ENCODE data around the gene CEBPG.

CEBPG gene

GRCh38 chr19:33407140-33407551 is 33.6 kb downstream of the CEBPG start:
- DNase-seq, result no peak

- no peak for DNase-seq
Measured at GRCh38 chr19:33407716-33408115, 34.2 kb downstream of the CEBPG start.

DNA sequence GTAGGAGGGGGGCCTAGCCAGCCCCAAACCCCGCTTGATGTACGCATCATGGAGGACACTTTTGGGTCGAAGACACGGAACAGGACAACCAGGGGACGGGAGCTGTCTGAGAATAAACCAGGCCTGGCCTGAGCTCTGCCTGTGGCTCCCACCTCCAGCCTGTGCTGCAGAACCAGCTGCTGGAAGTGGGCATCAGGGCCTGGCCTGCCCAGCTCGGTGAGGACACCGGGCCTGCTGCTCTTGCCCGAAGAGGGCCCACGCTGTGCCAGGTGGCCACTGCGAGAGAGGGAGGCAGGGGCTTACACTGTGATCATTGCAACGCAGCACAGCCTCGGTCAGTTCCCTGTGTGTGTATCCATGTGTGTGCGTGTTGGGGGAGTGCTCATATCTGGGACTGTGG is 34.6 kb downstream of the CEBPG start:
- no peak for DNase-seq

GRCh38 chr19:33408538-33409434 is 35.3 kb downstream of the CEBPG start:
- no peak for DNase-seq

- no peak for DNase-seq
Measured at GRCh38 chr19:33409906-33410685, 36.6 kb downstream of the CEBPG start.

DNA sequence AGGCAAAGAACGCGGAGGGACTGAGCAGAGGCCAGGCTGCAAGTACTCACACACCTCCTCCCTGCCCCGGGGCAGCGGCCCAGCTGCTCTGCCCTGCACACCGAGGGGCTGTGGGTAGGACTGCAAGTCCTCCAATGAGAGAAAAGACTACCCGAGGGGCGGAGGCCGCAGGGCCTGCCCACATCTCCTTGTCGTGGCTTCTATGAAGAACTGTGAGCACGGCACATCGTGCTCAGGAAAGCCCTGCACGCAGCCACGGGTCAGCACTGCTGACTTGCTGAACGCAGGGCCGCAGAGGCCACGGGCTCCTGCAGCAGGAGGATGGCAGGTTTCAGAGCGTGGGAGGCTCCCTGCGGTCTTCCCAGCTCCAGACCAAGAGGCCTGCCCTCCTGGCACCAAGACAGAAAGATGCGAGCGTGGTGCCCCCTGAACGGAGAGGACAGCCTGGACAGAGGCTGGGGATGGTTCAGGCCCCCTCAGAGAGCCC is 37.4 kb downstream of the CEBPG start:
- DNase-seq, result no peak

GRCh38 chr19:33411621-33412180 is 38.2 kb downstream of the CEBPG start:
- no peak for DNase-seq

- DNase-seq, result no peak
Measured at GRCh38 chr19:33412601-33413425, 39.3 kb downstream of the CEBPG start.

DNA sequence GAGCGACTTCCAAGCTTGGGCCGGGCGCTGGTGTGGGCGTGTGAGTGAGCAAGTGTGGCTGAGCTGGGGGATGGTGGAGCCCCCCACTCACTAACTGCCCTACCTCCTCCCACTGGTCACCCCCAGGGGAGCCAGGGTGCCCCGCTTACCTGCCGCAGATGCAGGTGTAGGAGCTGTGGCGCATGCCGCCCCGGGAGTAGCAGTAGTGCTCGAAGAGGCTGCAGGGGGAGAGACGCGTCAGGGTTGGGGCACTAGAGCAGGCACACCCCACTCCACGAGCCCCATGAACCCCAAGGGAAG is 39.9 kb downstream of the CEBPG start:
- DNase-seq, result no peak

DNA sequence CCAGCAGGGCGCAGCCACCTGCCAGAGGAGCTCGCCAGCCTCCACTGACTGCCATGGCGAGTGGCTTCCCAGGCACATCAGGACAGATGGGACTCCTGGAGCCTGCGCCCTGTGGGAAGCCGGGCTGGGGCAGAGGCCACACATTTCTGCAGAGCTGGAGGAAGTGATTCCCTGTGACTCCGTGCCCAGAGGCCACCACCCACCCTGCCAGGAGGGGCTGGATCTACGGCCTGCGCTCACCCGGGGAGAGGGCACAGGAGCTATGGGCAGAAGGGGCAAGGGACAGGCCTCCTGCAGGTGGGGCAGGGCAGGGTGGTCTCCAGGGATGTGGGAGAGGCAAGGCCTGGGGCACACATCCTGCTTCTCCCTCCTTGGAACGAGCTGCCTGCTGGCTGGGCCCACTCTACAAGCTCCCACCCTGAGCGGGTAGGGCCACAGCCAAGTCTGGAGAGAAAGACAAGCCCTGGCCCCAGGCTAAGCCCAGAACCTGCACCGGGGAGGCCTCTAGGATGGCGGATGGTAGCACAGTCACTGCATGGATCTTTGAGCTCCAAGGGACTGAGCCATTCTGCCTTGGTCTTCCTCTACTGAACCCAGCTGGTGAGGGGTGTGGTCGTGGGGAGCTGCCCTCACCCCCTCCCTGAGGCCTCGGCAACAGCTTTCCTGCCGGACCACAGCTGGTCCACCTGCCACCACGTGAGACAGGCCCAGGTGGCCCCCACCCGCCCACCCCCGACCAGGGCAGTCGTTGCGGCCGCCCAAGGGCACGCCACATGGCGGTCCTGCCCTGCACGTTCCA is 40.6 kb downstream of the CEBPG start:
- no peak for DNase-seq

- DNase-seq, result no peak
Measured at GRCh38 chr19:33414667-33415605, 41.4 kb downstream of the CEBPG start.

GRCh38 chr19:33416307-33417215 is 43.1 kb downstream of the CEBPG start:
- DNase-seq, result no peak

DNA sequence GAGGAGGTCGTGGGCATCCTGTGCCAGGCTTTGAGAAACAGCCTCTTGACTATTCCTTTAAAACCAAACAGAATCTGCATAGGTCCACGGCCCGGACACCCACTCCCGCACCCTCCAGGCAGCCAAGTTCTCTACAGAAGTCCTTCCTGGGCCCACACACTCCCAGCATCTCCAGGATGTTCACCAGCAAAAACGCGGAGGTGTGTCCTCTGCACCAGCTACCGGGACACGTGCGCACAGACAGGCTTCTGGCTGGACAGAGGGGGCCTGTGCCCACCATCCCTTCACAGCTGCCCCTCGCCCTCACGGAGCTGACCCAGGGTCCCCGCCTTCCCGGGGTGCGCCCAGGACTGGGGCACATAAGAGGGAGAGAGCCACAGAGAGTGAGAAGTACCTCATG is 44.2 kb downstream of the CEBPG start:
- no peak for DNase-seq

- DNase-seq, result no peak
Measured at GRCh38 chr19:33418461-33418860, 45.0 kb downstream of the CEBPG start.

GRCh38 chr19:33418871-33419787 is 45.6 kb downstream of the CEBPG start:
- no peak for DNase-seq

- no peak for DNase-seq
Measured at GRCh38 chr19:33419788-33420130, 46.2 kb downstream of the CEBPG start.

DNA sequence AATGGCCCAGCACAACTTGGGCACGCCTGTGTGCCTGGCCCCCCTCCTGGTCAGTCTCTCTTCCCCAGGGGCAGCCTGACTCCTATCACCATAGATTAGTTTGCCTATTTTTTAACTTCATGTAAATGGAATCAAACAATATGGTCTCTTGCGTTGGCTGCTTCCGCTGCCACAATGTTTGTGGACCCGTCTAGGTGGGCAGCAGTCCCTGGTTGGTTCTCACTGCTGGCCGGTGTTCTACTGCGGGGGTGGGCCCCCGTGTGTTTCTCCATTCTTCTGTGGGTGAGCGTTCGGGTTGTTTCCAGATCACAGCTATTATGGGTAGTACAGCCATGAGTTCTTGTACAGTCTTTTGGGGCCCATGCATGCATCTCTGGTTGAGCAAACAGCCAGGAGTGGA is 47.3 kb downstream of the CEBPG start:
- no peak for DNase-seq

DNA sequence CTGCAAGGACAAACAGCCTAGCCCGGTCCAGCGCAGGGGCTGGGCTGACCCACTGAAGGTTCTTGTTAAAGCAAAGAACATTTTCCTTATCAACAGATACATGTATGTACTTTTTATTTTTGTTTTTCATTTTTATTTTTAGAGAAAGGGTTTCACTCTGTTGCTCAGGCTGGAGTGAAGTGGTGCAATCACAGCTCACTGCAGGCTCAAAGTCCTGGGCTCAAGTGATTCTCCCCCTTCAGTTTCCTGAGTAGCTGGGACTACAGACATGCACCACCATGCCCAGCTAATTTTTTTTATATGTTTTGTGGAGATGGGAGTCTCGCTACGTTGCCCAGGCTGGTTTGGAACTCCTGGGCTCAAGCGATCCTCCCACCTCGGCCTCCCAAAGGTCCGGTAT is 47.9 kb downstream of the CEBPG start:
- no peak for DNase-seq
